ENCODE results near the gene TMEM232. TPM values are rescaled to one million over a fixed set of nuclear protein-coding genes. Genes with fewer than 3 reads are reported as not detected.
A peak's percentile ranks its signal among the peaks of the same experiment; 100 is the strongest.

TMEM232 gene
- total and polyA plus RNA-seq, 7 donors: 0.93 to 8.7 (median 2.5) TPM

DNA sequence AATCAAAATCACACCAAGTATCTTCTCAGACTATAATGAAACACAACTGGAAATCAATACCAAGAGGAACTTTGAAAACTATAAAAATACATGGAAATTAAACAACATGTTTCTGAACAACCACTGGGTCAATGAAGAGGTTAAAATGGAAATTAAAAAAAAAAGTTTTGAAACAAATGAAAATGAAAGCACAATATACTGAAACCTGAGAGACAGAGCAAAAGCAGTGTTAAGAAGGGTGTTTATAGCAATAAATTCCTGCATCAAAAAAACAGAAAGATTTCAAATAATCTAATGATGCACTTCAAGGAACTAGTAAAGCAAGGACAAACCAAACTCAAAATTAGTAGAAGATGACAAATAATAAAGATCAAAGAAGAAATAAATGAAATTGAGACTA is 92.0 kb downstream of the TMEM232 start:
- no peaks in the 10 kb centered on the region for H3K4me1 ChIP-seq
- H3K4me3 ChIP-seq: no peak overlapping the region
- no peaks in the 10 kb centered on the region for H3K27me3 ChIP-seq
- no peak for DNase-seq
- no peak for TF ChIP-seq POLR2A (IDR thresholded peaks at IDR 0.05)
- no peak for TF ChIP-seq CTCF (IDR thresholded peaks at IDR 0.05)
- TF ChIP-seq EP300 (IDR thresholded peaks at IDR 0.05): no peak
- TF ChIP-seq POLR2AphosphoS5 (IDR thresholded peaks at IDR 0.05): no peak
- H3K9me3 ChIP-seq: no peaks in the 10 kb centered on the region
- H3K36me3 ChIP-seq: no peaks in the 10 kb centered on the region
- intact Hi-C loops (cut with DNase I): no loop called here
- no peak overlapping the region for H3K27ac ChIP-seq

- no peak for TF ChIP-seq POLR2A (IDR thresholded peaks at IDR 0.05)
- no peak for TF ChIP-seq CTCF (IDR thresholded peaks at IDR 0.05)
- TF ChIP-seq EP300 (IDR thresholded peaks at IDR 0.05): no peak
- TF ChIP-seq POLR2AphosphoS5 (IDR thresholded peaks at IDR 0.05): no peak
- WGBS, 2 donors: 79 to 84% methylated on average over 1 of the region's 1 CpG
These were observed 95.2 kb downstream of the TMEM232 start for GRCh38 chr5:110631236-110631635.

DNA sequence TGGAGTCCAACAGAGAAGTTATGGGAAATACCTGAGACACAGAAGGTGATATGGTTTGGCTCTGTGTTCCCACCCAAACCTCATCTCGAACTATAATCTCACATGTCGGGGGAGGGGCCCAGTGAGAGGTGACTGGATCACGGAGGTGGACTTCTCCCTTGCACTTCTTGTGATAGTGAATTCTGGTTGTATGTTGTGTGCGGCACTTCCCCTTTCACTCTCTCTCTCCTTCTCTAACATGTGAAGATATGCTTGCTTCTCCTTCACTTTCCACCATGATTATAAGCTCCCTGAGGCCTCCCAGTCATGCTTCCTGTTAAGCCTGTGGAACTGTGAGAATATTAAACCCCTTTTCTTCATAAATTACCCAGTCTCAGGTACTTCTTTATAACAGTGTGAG is 96.1 kb downstream of the TMEM232 start:
- Histone ChIP-seq H3K4me1 (no peaks in the 10 kb centered on the region), H3K9me3 (no peaks in the 10 kb centered on the region), H3K4me3 (no peak overlapping the region), H3K36me3 (no peaks in the 10 kb centered on the region), H3K27ac (no peak overlapping the region), H3K27me3 (no peaks in the 10 kb centered on the region)
- TF ChIP-seq POLR2AphosphoS5 (IDR thresholded peaks at IDR 0.05): no peak
- no peak for TF ChIP-seq EP300 (IDR thresholded peaks at IDR 0.05)
- no peak for TF ChIP-seq POLR2A (IDR thresholded peaks at IDR 0.05)
- no peak for TF ChIP-seq CTCF (IDR thresholded peaks at IDR 0.05)
- WGBS, 2 donors: 89 to 94% methylated on average over 4 of the region's 4 CpGs
- no peak for DNase-seq
- intact Hi-C loops (cut with DNase I): no loop called here

More at GRCh38 chr5:110631236-110631635, 95.2 kb downstream of the TMEM232 start:
- Histone ChIP-seq H3K27me3 (no peaks in the 10 kb centered on the region), H3K4me1 (no peaks in the 10 kb centered on the region), H3K36me3 (no peaks in the 10 kb centered on the region), H3K4me3 (no peak overlapping the region), H3K9me3 (no peaks in the 10 kb centered on the region), H3K27ac (no peak overlapping the region)
- no peak for DNase-seq
- intact Hi-C loops (cut with DNase I): no loop called here

DNA sequence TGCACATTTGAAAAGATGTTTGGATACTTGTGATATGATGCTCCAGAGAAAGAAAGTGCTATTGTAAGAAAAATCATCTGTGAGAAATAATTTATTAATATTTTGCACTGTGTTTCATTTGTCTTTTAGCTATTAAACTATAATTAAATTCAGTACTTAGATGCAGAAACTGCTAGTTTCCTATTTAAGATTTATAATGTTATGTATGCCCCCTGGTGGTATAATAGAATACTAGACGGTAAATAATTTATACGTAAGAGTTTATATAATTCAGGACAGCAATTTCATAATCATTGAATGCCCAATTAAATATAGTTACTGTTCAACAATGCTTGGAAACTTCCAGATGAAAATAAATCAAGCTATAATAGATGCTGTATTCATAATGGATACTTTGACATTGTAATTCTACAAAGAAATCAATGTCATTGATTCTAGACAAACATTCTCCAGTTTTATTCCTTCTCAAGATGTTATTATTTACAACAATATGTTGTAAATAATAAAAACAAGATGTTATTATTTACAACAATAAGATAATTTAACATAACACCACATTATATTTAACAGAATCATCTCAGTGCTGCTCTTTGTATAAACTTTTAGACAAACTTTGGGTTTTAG is 101.0 kb downstream of the TMEM232 start:
- WGBS, 2 donors: 1 to 4% methylated on average over 2 of the region's 2 CpGs
- no peak for DNase-seq
- Histone ChIP-seq H3K36me3 (no peaks in the 10 kb centered on the region), H3K4me3 (no peak overlapping the region), H3K4me1 (no peaks in the 10 kb centered on the region), H3K27me3 (no peaks in the 10 kb centered on the region), H3K27ac (no peak overlapping the region), H3K9me3 (no peaks in the 10 kb centered on the region)
- TF ChIP-seq POLR2A (IDR thresholded peaks at IDR 0.05): no peak
- TF ChIP-seq CTCF (IDR thresholded peaks at IDR 0.05): peak in 3 of 4 experiments; percentile 18 to 56 (median 41)
- TF ChIP-seq EP300 (IDR thresholded peaks at IDR 0.05): no peak
- intact Hi-C loops (cut with DNase I): loop anchor here (5.0 kb wide), 1 partner anchor 933 kb away; no protein-coding TSS in a partner anchor

DNA sequence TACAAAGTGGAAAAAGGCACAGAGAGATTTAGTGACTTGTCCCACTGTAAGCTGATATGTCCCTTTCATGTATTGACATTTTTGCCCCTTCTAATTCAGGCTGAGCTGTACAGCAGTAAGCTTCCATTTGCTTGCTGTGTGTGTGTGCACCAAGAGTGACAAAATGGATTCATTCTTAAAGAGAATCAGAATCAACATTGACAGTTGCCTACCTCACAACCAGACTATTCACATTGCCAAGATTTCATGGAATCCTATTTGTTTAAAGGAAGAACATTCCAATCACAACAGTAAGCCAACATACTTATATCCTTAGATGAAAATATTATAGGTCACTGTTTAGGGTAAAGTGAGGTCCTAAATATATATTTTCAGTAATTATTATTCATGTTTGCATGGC is 102.6 kb downstream of the TMEM232 start:
- Histone ChIP-seq H3K4me1 (no peaks in the 10 kb centered on the region), H3K4me3 (no peak overlapping the region), H3K9me3 (no peaks in the 10 kb centered on the region), H3K27ac (no peak overlapping the region), H3K27me3 (no peaks in the 10 kb centered on the region), H3K36me3 (no peaks in the 10 kb centered on the region)
- no peak for DNase-seq
- intact Hi-C loops (cut with DNase I): no loop called here
- TF ChIP-seq EP300 (IDR thresholded peaks at IDR 0.05) (no peak), POLR2A (IDR thresholded peaks at IDR 0.05) (no peak), CTCF (IDR thresholded peaks at IDR 0.05) (no peak), POLR2AphosphoS5 (IDR thresholded peaks at IDR 0.05) (no peak)

Measured in sigmoid colon (tissue), 7 donors.